Naive B cell (primary cell): ENCODE measurements around the gene FER. TPM values are rescaled to one million over a fixed set of nuclear protein-coding genes. Genes with fewer than 3 reads are reported as not detected.
A peak's percentile ranks its signal among the peaks of the same experiment; 100 is the strongest.

Source experiments
- ATAC-seq, 2 donors: fragments of 150-1000 bp; cut with Tn5 transposase; 2 replicates each; pipeline ENCODE4 v1.10.0; 2021; ENCODE audit warnings: low read depth in 2 of 2, mild to moderate bottlenecking in 2 of 2, moderate library complexity in 2 of 2
- DNase-seq: peaks from one replicate; pipeline ENCODE4 v3.0.0; 2022
- H3K27ac Mint-ChIP-seq, 6 donors: one replicate each; pipeline ENCODE4 v1.8.0; 2020 to 2022; ENCODE audit warnings: mild to moderate bottlenecking in 6 of 6, mixed read lengths in 6 of 6, moderate library complexity in 5 of 6, inconsistent platforms in 2 of 6
- H3K27me3 Mint-ChIP-seq, 3 donors: one replicate each; pipeline ENCODE4 v1.8.0; 2021 to 2022; ENCODE audit warnings: mixed read lengths in 3 of 3, mild to moderate bottlenecking in 1 of 3
- H3K36me3 Mint-ChIP-seq, 2 donors: one replicate each; pipeline ENCODE4 v1.8.0; 2020 to 2022; ENCODE audit warnings: mixed read lengths in 2 of 2, inconsistent platforms in 1 of 2, mild to moderate bottlenecking in 1 of 2
- H3K4me1 Mint-ChIP-seq, 3 donors: one replicate each; pipeline ENCODE4 v1.8.0; 2020 to 2022; ENCODE audit warnings: mixed read lengths in 3 of 3, inconsistent platforms in 1 of 3, mild to moderate bottlenecking in 1 of 3, moderate library complexity in 1 of 3
- H3K4me3 Mint-ChIP-seq, 8 donors: one replicate each; pipeline ENCODE4 v1.8.0; 2020 to 2022; ENCODE audit warnings: mild to moderate bottlenecking in 8 of 8, mixed read lengths in 8 of 8, moderate library complexity in 8 of 8, inconsistent platforms in 2 of 8
- H3K9me3 Mint-ChIP-seq, 7 donors: one replicate each; pipeline ENCODE4 v1.8.0; 2020 to 2022; ENCODE audit warnings: mixed read lengths in 7 of 7, mild to moderate bottlenecking in 5 of 7, inconsistent platforms in 2 of 7, moderate library complexity in 1 of 7
- polyA plus RNA-seq, 6 donors: library from polyadenylated mRNA; unstranded; fragments of 300-500 nt; fragmentation: Illumina TruSeq; gene quantifications; one replicate each; pipeline ENCODE4 v1.2.3, GENCODE V29; 2021; ENCODE audit warnings: low read depth in 6 of 6

The FER gene
- polyA plus RNA-seq, 6 donors from 2014 or later = 9.6 to 21.0 (median 17.2) TPM

- Mint-ChIP-seq H3K4me3 (peak overlapping the region; percentile 84 to 98 (median 94)), H3K9me3 (no peaks in the 10 kb centered on the region), H3K27ac (peak overlapping the region; percentile 84 to 99 (median 98)), H3K27me3 (no peaks in the 10 kb centered on the region), H3K4me1 (peaks cover 38 to 53% (median 42%) of the 10 kb centered on the region in 3 donors), H3K36me3 (no peaks in the 10 kb centered on the region)
- DNase-seq = peak; percentile 67
- peak; percentile 60 to 62 for ATAC-seq
These were observed 19.0 kb upstream of the FER start for GRCh38 chr5:108728566-108729241.

GRCh38 chr5:108729242-108729615 lies 18.5 kb upstream of the FER start:
- Mint-ChIP-seq H3K27ac (peak overlapping the region in 5 of 6 donors; percentile 93 to 99 (median 98)), H3K27me3 (no peaks in the 10 kb centered on the region), H3K9me3 (no peaks in the 10 kb centered on the region), H3K4me3 (peak overlapping the region in 7 of 8 donors; percentile 84 to 98 (median 93)), H3K36me3 (no peaks in the 10 kb centered on the region), H3K4me1 (peaks cover 38 to 53% (median 42%) of the 10 kb centered on the region in 3 donors)
- DNase-seq (no peak), ATAC-seq (no peak)

GRCh38 chr5:108730617-108731340 lies 16.9 kb upstream of the FER start:
- Mint-ChIP-seq H3K9me3 (no peaks in the 10 kb centered on the region), H3K4me1 (peaks cover 38 to 53% (median 42%) of the 10 kb centered on the region in 3 donors), H3K36me3 (no peaks in the 10 kb centered on the region), H3K27ac (peak overlapping the region in 4 of 6 donors; percentile 7 to 93 (median 57)), H3K27me3 (no peaks in the 10 kb centered on the region), H3K4me3 (peak overlapping the region in 7 of 8 donors; percentile 22 to 93 (median 43))
- no peak for ATAC-seq
- peak; percentile 36 for DNase-seq

- DNase-seq (no peak), ATAC-seq (no peak)
- Mint-ChIP-seq H3K36me3 (no peaks in the 10 kb centered on the region), H3K27ac (peak overlapping the region in 1 of 6 donors; percentile 1), H3K4me3 (no peak overlapping the region), H3K27me3 (no peaks in the 10 kb centered on the region), H3K9me3 (no peaks in the 10 kb centered on the region), H3K4me1 (peaks cover 5 to 11% (median 6%) of the 10 kb centered on the region in 3 donors)
These were observed 11.9 kb upstream of the FER start for GRCh38 chr5:108735790-108736189.

- Mint-ChIP-seq H3K4me3 (peak overlapping the region in 1 of 8 donors; percentile 57), H3K4me1 (peaks cover 4 to 9% (median 4%) of the 10 kb centered on the region in 3 donors), H3K27me3 (no peaks in the 10 kb centered on the region), H3K36me3 (no peaks in the 10 kb centered on the region), H3K9me3 (no peaks in the 10 kb centered on the region), H3K27ac (peak overlapping the region in 2 of 6 donors; percentile 13 to 62)
- DNase-seq = peak; percentile 19
- peak; percentile 75 to 82 for ATAC-seq
These were observed 10.8 kb upstream of the FER start for GRCh38 chr5:108736855-108737254.

GRCh38 chr5:108739376-108739775 lies 8.3 kb upstream of the FER start:
- H3K9me3 Mint-ChIP-seq = no peaks in the 10 kb centered on the region
- H3K27ac Mint-ChIP-seq = no peak overlapping the region
- no peaks in the 10 kb centered on the region for H3K36me3 Mint-ChIP-seq
- H3K4me3 Mint-ChIP-seq = no peak overlapping the region
- H3K27me3 Mint-ChIP-seq = no peaks in the 10 kb centered on the region
- DNase-seq (no peak), ATAC-seq (no peak)
- no peaks in the 10 kb centered on the region for H3K4me1 Mint-ChIP-seq

GRCh38 chr5:108739906-108740305 lies 7.8 kb upstream of the FER start:
- Mint-ChIP-seq H3K27me3 (no peaks in the 10 kb centered on the region), H3K36me3 (no peaks in the 10 kb centered on the region), H3K27ac (no peak overlapping the region), H3K4me1 (no peaks in the 10 kb centered on the region), H3K4me3 (no peak overlapping the region), H3K9me3 (no peaks in the 10 kb centered on the region)
- ATAC-seq (no peak), DNase-seq (no peak)

GRCh38 chr5:108743319-108743718 lies 4.4 kb upstream of the FER start:
- no peak for ATAC-seq
- no peak for DNase-seq
- Mint-ChIP-seq H3K27ac (no peak overlapping the region), H3K4me3 (no peak overlapping the region), H3K36me3 (no peaks in the 10 kb centered on the region), H3K9me3 (no peaks in the 10 kb centered on the region), H3K4me1 (peaks cover 5 to 9% (median 7%) of the 10 kb centered on the region in 3 donors), H3K27me3 (no peaks in the 10 kb centered on the region)

- no peaks in the 10 kb centered on the region for H3K36me3 Mint-ChIP-seq
- H3K27me3 Mint-ChIP-seq = no peaks in the 10 kb centered on the region
- DNase-seq (no peak), ATAC-seq (no peak)
- H3K27ac Mint-ChIP-seq = no peak overlapping the region
- peaks cover 5 to 10% (median 9%) of the 10 kb centered on the region in 3 donors for H3K4me1 Mint-ChIP-seq
- H3K4me3 Mint-ChIP-seq = no peak overlapping the region
- H3K9me3 Mint-ChIP-seq = no peaks in the 10 kb centered on the region
These were observed 3.9 kb upstream of the FER start for GRCh38 chr5:108743846-108744245.

- no peaks in the 10 kb centered on the region for H3K9me3 Mint-ChIP-seq
- H3K4me1 Mint-ChIP-seq = peaks cover 11 to 17% (median 17%) of the 10 kb centered on the region in 3 donors
- DNase-seq (no peak), ATAC-seq (no peak)
- H3K27me3 Mint-ChIP-seq = no peaks in the 10 kb centered on the region
- H3K4me3 Mint-ChIP-seq = peak overlapping the region; percentile 88 to 98 (median 94)
- no peaks in the 10 kb centered on the region for H3K36me3 Mint-ChIP-seq
- H3K27ac Mint-ChIP-seq = peak overlapping the region; percentile 91 to 100 (median 97)
These were observed 455 bp upstream of the FER start for GRCh38 chr5:108747111-108747773.

- peak overlapping the region; percentile 91 to 100 (median 98) for H3K27ac Mint-ChIP-seq
- peak; percentile 99 for DNase-seq
- H3K4me3 Mint-ChIP-seq = peak overlapping the region; percentile 88 to 98 (median 94)
- ATAC-seq = peak; percentile 86 to 88
- H3K27me3 Mint-ChIP-seq = no peaks in the 10 kb centered on the region
- H3K9me3 Mint-ChIP-seq = no peaks in the 10 kb centered on the region
- H3K4me1 Mint-ChIP-seq = peaks cover 11 to 17% (median 17%) of the 10 kb centered on the region in 3 donors
- no peaks in the 10 kb centered on the region for H3K36me3 Mint-ChIP-seq
These were observed 867 bp downstream of the FER start for GRCh38 chr5:108748401-108749127.

- H3K9me3 Mint-ChIP-seq = no peaks in the 10 kb centered on the region
- peaks cover 11 to 17% (median 17%) of the 10 kb centered on the region in 3 donors for H3K4me1 Mint-ChIP-seq
- ATAC-seq = peak; percentile 17 to 18
- H3K4me3 Mint-ChIP-seq = peak overlapping the region; percentile 88 to 98 (median 94)
- no peak for DNase-seq
- no peaks in the 10 kb centered on the region for H3K27me3 Mint-ChIP-seq
- peak overlapping the region; percentile 90 to 98 (median 94) for H3K27ac Mint-ChIP-seq
- H3K36me3 Mint-ChIP-seq = no peaks in the 10 kb centered on the region
These were observed 1.6 kb downstream of the FER start for GRCh38 chr5:108749128-108749861.
